OCI-LY7 (cell line): Measurements from ENCODE around the gene JPH2. TPM values are rescaled to one million over a fixed set of nuclear protein-coding genes. Genes with fewer than 3 reads are reported as not detected.

Source experiments
- BruUV-seq: library from RNA; stranded (reverse); fragments of 400-500 nt; replicated peaks from 2 replicates; lab custom pipeline; 2021; lab: Mats Ljungman, UMichigan
- CTCF ChIA-PET: fragments of 300-600 bp; sonication (Branson Sonifier 250); formaldehyde crosslinking; loops from one replicate; lab custom pipeline; 2022; ENCODE audit warnings: antibody characterized with exemption; ENCODE audit not compliant: unreplicated experiment; lab: Charles Lee
- POLR2A ChIA-PET: fragments of 300-600 bp; sonication (Branson Sonifier 250); formaldehyde crosslinking; loops from one replicate; lab custom pipeline; 2022; ENCODE audit warnings: antibody characterized with exemption; lab: Charles Lee
- DNase-seq: peaks from one replicate; pipeline ENCODE4 v3.0.0-alpha.2; 2015; ENCODE audit warnings: low spot score
- H2AFZ ChIP-seq: fragments of 200-600 bp; sonication (generic), shearing (Covaris generic); 2 replicates; pipeline ENCODE4 v1.6.1; 2014; ENCODE audit warnings: mild to moderate bottlenecking, antibody characterized with exemption, low read length, moderate library complexity
- H3K27ac ChIP-seq: fragments of 200-600 bp; sonication (generic); 2 replicates; pipeline ENCODE4 v1.5.1; 2014; ENCODE audit warnings: mixed run types, low read depth, mild to moderate bottlenecking, moderate library complexity, low read length, inconsistent platforms; ENCODE audit not compliant: poor library complexity, severe bottlenecking
- H3K36me3 ChIP-seq: fragments of 200-600 bp; sonication (generic); 2 replicates; pipeline ENCODE4 v1.6.1; 2014; ENCODE audit warnings: mild to moderate bottlenecking, antibody characterized with exemption, low read length, moderate library complexity, mixed read lengths; ENCODE audit not compliant: insufficient read depth
- H3K4me1 ChIP-seq: fragments of 200-600 bp; sonication (generic); 2 replicates; pipeline ENCODE4 v1.5.1; 2014; ENCODE audit warnings: mild to moderate bottlenecking, low read length; ENCODE audit not compliant: insufficient read depth, poor library complexity, severe bottlenecking
- H3K4me2 ChIP-seq: fragments of 200-600 bp; sonication (generic); 2 replicates; pipeline ENCODE4 v1.6.1; 2014; ENCODE audit warnings: mild to moderate bottlenecking, low read length
- H3K4me3 ChIP-seq: fragments of 200-600 bp; sonication (generic); 2 replicates; pipeline ENCODE4 v1.5.1; 2014; ENCODE audit warnings: mild to moderate bottlenecking, low read depth, low read length; ENCODE audit not compliant: poor library complexity, severe bottlenecking
- H3K79me2 ChIP-seq: fragments of 200-600 bp; sonication (generic); 2 replicates; pipeline ENCODE4 v1.6.1; 2016; ENCODE audit warnings: low read depth, mild to moderate bottlenecking, low read length, moderate library complexity, mixed read lengths; ENCODE audit not compliant: insufficient read depth
- H3K9me2 ChIP-seq: fragments of 200-600 bp; sonication (generic); 2 replicates; pipeline ENCODE4 v1.6.1; 2016; ENCODE audit warnings: mild to moderate bottlenecking, low read length, mixed read lengths; ENCODE audit not compliant: insufficient read depth
- H3K9me3 ChIP-seq: fragments of 200-600 bp; sonication (generic); 2 replicates; pipeline ENCODE4 v1.6.1; 2014; ENCODE audit warnings: mild to moderate bottlenecking, mixed run types, low read length, mixed read lengths
- H4K20me1 ChIP-seq: fragments of 200-600 bp; sonication (generic); 2 replicates; pipeline ENCODE4 v1.6.1; 2014; ENCODE audit warnings: mild to moderate bottlenecking, antibody characterized with exemption, low read length, moderate library complexity, mixed read lengths; ENCODE audit not compliant: insufficient read depth
- EZH2phosphoT487 ChIP-seq: fragments of 200-600 bp; sonication (generic); IDR thresholded peaks from 2 replicates; pipeline ENCODE4 v1.6.1; 2018; ENCODE audit warnings: low read depth, borderline replicate concordance, mild to moderate bottlenecking, mixed run types, antibody characterized with exemption, low read length, moderate library complexity, mixed read lengths
- intact Hi-C: fragments of 100-400 bp; cut with micrococcal nuclease; formaldehyde crosslinking; loops from one replicate; pipeline ENCODE4 v1.10.0; 2022; ENCODE audit not compliant: unreplicated experiment
- total RNA-seq, 2 experiments: library from RNA; depleted of rRNA in 1 of 2; stranded (reverse); fragments of >200 nt in 1 of 2; shearing (Covaris generic) in 1 of 2; gene quantifications; 2 replicates each; pipeline ENCODE4 v1.2.3, GENCODE V29; 2014 to 2022
- TF ChIP-seq, protein P1 (sequence below): fragments of 200-600 bp; sonication (generic); conservative IDR thresholded peaks from 2 replicates; pipeline ENCODE4 v1.5.1; 2014; ENCODE audit warnings: mild to moderate bottlenecking, antibody characterized with exemption, low read length, moderate library complexity, mixed read lengths

JPH2 gene
- total RNA-seq, 2 experiments from 2014 or later, result not detected

DNA sequence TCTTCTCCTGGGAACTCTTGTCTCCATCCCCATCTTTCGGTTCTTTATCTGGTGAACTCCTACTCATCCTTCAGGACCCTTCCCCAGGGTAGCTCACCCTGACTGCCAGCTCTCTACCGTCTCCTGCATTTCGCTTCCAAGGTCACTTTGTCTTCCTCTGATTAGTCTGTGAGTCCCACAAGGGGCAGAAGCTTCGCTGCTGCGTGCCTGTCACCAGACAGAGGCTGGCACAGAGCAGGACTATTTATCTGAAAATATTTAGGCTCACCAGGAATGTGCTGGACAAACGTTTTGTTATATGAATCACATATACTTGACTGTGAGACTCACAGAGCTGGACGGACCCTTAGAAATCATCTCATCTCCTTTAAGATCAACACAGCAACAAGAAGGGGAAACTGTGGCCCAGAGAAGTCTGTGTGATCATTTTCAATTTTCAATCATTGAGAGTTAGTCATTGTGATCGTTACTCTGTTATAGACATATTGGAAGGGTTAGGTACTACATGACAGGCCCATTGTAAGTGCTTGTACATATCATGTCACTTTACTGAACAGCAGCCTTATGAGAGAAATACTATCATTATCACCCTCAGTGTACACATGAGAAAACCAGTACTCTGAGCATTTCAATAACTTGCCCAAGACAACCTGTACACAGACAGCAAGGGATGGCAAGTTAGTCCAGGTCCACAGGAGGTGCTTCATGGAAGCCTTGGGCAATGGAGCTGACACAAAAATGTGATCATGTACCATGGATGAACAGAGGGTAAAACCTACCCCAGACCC is 51.4 kb downstream of the JPH2 start:
- CTCF ChIA-PET, result no interaction called here
- DNase-seq, result no peak
- Histone ChIP-seq H3K79me2 (no peaks in the 10 kb centered on the region), H3K36me3 (no peaks in the 10 kb centered on the region), H3K4me2 (no peak overlapping the region), H3K4me1 (no peaks in the 10 kb centered on the region), H3K9me3 (no peaks in the 10 kb centered on the region), H3K27ac (no peak overlapping the region), H2AFZ (no peak overlapping the region), H3K9me2 (no peaks in the 10 kb centered on the region), H4K20me1 (no peaks in the 10 kb centered on the region), H3K4me3 (no peak overlapping the region)
- POLR2A ChIA-PET, result no interaction called here
- TF ChIP-seq, protein P1, sequence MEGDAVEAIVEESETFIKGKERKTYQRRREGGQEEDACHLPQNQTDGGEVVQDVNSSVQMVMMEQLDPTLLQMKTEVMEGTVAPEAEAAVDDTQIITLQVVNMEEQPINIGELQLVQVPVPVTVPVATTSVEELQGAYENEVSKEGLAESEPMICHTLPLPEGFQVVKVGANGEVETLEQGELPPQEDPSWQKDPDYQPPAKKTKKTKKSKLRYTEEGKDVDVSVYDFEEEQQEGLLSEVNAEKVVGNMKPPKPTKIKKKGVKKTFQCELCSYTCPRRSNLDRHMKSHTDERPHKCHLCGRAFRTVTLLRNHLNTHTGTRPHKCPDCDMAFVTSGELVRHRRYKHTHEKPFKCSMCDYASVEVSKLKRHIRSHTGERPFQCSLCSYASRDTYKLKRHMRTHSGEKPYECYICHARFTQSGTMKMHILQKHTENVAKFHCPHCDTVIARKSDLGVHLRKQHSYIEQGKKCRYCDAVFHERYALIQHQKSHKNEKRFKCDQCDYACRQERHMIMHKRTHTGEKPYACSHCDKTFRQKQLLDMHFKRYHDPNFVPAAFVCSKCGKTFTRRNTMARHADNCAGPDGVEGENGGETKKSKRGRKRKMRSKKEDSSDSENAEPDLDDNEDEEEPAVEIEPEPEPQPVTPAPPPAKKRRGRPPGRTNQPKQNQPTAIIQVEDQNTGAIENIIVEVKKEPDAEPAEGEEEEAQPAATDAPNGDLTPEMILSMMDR, result no peak
- TF ChIP-seq EZH2phosphoT487, result no peak
- intact Hi-C loops, result no loop called here
- BruUV-seq, result no TSS peak

GRCh38 chr20:44135012-44135412 is 52.0 kb downstream of the JPH2 start:
- DNase-seq, result no peak
- CTCF ChIA-PET, result no interaction called here
- Histone ChIP-seq H3K9me2 (no peaks in the 10 kb centered on the region), H3K4me3 (no peak overlapping the region), H3K9me3 (no peaks in the 10 kb centered on the region), H3K79me2 (no peaks in the 10 kb centered on the region), H4K20me1 (no peaks in the 10 kb centered on the region), H3K36me3 (no peaks in the 10 kb centered on the region), H3K4me1 (no peaks in the 10 kb centered on the region), H3K27ac (no peak overlapping the region), H2AFZ (no peak overlapping the region), H3K4me2 (no peak overlapping the region)
- TF ChIP-seq, protein P1, result no peak
- TF ChIP-seq EZH2phosphoT487, result no peak
- POLR2A ChIA-PET, result interaction anchor here (0.7 kb wide), 1 partner anchor 1382 kb away, joined by 3 read pairs; no protein-coding TSS in a partner anchor
- no TSS peak for BruUV-seq
- intact Hi-C loops, result no loop called here

DNA sequence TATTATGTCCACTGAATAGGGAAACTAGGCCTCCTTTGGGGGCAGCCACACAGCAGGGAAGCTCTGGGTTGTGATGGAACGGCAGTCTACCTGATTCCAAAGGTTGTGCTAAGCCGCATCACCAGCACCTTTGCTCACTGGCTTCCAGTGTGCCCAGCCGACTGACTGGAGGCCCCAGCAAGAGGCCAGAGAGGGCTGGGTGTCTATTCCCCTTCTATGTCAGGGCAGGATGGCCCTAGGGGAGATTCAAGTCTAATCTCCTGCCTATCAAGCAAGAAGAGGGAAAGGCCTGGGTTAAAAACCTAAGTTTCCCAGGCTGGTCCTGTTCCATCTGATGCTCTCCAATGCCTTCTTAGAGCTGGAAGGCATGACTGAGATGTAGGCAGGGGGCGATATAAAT is 53.6 kb downstream of the JPH2 start:
- Histone ChIP-seq H4K20me1 (no peaks in the 10 kb centered on the region), H3K9me2 (no peaks in the 10 kb centered on the region), H3K36me3 (no peaks in the 10 kb centered on the region), H2AFZ (no peak overlapping the region), H3K9me3 (no peaks in the 10 kb centered on the region), H3K4me1 (no peaks in the 10 kb centered on the region), H3K4me3 (no peak overlapping the region), H3K79me2 (no peaks in the 10 kb centered on the region), H3K27ac (no peak overlapping the region), H3K4me2 (no peak overlapping the region)
- no peak for TF ChIP-seq EZH2phosphoT487
- TF ChIP-seq, protein P1, result no peak
- CTCF ChIA-PET, result no interaction called here
- POLR2A ChIA-PET, result no interaction called here
- BruUV-seq, result no TSS peak
- intact Hi-C loops, result no loop called here
- no peak for DNase-seq
